ENCODE measurements around the gene CCNT1.
"Not testable (repeated sequence)": the region's sequence is repeated elsewhere in the genome, so short reads cannot be mapped to it uniquely, and the experiment has no call there.

The CCNT1 gene

GRCh38 chr12:48750215-48750614 lies 33.7 kb upstream of the CCNT1 start:
- no peak for DNase-seq (ENCODE audit: low read depth)
- TF ChIP-seq, protein P1, sequence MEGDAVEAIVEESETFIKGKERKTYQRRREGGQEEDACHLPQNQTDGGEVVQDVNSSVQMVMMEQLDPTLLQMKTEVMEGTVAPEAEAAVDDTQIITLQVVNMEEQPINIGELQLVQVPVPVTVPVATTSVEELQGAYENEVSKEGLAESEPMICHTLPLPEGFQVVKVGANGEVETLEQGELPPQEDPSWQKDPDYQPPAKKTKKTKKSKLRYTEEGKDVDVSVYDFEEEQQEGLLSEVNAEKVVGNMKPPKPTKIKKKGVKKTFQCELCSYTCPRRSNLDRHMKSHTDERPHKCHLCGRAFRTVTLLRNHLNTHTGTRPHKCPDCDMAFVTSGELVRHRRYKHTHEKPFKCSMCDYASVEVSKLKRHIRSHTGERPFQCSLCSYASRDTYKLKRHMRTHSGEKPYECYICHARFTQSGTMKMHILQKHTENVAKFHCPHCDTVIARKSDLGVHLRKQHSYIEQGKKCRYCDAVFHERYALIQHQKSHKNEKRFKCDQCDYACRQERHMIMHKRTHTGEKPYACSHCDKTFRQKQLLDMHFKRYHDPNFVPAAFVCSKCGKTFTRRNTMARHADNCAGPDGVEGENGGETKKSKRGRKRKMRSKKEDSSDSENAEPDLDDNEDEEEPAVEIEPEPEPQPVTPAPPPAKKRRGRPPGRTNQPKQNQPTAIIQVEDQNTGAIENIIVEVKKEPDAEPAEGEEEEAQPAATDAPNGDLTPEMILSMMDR (IDR thresholded peaks at IDR 0.05; ENCODE audit: insufficient read depth, low read depth, low read length, missing control alignments): no peak

GRCh38 chr12:48744251-48745008 lies 27.9 kb upstream of the CCNT1 start:
- no peak overlapping the region for H3K4me3 ChIP-seq (ENCODE audit: low read depth, low read length)
- TF ChIP-seq, protein P1 (IDR thresholded peaks at IDR 0.05; ENCODE audit: insufficient read depth, low read depth, low read length, missing control alignments): no peak
- no peak for DNase-seq (ENCODE audit: low read depth)

More at GRCh38 chr12:48750215-48750614, 33.7 kb upstream of the CCNT1 start:
- no peak overlapping the region for H3K4me3 ChIP-seq (ENCODE audit: low read depth, low read length)

DNA sequence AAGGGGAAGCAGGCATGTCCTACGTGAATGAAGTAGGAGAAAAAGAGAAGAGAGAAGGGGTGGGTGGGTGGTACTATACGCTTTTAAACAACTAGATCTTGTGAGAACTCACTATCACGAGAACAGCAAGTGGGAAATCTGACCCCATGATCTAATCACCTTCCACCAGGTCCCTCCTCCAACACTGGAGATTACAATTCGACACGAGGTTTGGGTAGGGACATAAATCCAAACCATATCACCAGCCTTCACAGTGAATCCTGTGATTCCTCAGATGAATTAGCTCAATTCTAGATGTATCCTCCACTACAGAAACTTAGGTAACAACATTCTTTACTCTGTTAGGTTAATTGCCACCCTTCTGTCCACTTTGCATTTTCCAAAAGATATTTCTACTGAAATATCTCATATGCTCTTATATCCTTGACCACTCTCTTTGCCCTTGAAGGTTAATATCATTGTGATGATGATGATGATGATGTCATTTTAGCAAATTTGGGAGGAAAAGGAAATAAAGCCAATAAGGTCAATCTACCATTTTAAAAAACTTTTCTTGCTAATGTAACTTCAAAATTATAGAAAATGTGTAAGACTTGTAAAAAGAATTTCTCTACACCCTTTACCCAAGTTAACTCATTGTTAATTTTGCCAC lies 23.2 kb upstream of the CCNT1 start:
- TF ChIP-seq, protein P1 (IDR thresholded peaks at IDR 0.05; ENCODE audit: insufficient read depth, low read depth, low read length, missing control alignments): no peak
- H3K4me3 ChIP-seq (ENCODE audit: low read depth, low read length): no peak overlapping the region
- no peak for DNase-seq (ENCODE audit: low read depth)

DNA sequence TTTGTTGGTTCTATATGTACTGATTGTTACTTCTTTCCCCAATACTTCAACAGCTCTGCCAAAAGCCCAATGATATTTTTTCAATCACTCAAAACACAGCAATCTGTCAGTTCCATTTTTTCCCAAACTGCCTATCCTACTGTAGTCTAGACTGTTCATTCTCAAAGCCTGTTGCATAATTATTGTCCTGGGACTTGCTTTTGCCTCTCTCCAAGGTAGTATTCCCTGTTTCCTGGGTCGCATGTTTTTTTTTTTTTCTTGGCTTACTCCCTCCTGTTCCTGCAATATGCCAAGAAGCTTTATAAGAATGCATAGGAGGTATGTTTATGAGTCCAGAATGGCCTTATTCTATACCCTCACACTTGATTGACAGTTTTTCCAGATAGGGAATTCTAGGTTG lies 19.9 kb upstream of the CCNT1 start:
- TF ChIP-seq, protein P1 (IDR thresholded peaks at IDR 0.05; ENCODE audit: insufficient read depth, low read depth, low read length, missing control alignments): no peak
- H3K4me3 ChIP-seq (ENCODE audit: low read depth, low read length): no peak overlapping the region
- DNase-seq (ENCODE audit: low read depth): no peak

DNA sequence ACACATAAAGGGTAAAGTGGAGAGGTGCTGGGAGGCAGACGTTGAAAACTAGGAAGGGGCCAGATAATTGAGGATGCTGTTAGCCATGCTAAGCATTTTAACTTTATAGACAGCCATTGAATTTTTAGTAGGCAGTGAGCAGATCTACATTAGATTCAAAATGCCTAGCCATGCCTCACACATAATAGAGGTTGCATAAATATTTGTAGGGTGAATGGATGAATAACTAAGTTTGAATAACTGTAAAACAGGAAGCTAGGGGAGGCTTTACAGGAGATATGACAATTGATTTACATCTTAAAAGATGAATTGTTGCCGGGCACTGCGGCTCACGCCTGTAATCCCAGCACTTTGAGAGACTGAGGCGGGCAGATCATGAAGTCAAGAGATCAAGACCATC lies 12.3 kb upstream of the CCNT1 start:
- TF ChIP-seq, protein P1 (IDR thresholded peaks at IDR 0.05; ENCODE audit: insufficient read depth, low read depth, low read length, missing control alignments): no peak
- no peak overlapping the region for H3K4me3 ChIP-seq (ENCODE audit: low read depth, low read length)
- DNase-seq (ENCODE audit: low read depth): no peak

DNA sequence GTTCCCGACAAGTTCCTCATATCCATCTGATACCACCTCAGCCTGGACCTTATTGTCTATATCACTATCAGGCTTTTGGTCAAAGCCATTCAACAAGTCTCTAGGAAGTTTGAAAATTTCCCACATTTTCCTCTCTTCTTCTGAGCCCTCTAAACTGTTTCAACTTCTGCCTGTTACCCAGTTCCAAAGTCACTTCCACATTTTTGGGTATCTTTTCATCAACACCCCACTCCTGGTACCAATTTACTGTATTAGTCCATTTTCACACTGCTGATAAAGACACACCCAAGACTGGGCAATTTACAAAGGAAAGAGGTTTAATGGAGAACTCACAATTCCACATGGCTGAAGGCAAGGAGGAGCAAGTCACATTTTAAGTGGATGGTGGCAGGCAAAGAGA lies 4.2 kb upstream of the CCNT1 start:
- H3K4me3 ChIP-seq (ENCODE audit: low read depth, low read length); DNase-seq (ENCODE audit: low read depth): not testable (repeated sequence)

GRCh38 chr12:48720171-48720570 lies 3.7 kb upstream of the CCNT1 start:
- DNase-seq (ENCODE audit: low read depth); H3K4me3 ChIP-seq (ENCODE audit: low read depth, low read length): not testable (repeated sequence)

- not testable (repeated sequence) for DNase-seq (ENCODE audit: low read depth); H3K4me3 ChIP-seq (ENCODE audit: low read depth, low read length)
Observed at GRCh38 chr12:48719002-48719401, 2.5 kb upstream of the CCNT1 start.

Data from GM12865 (cell line).